NCI-H1048 (cell line): ENCODE measurements around the gene FSHR.

Experiments
- DNase-seq: peaks from one replicate; lab custom pipeline; 2025; lab: John Stamatoyannopoulos, UW

FSHR gene

DNA sequence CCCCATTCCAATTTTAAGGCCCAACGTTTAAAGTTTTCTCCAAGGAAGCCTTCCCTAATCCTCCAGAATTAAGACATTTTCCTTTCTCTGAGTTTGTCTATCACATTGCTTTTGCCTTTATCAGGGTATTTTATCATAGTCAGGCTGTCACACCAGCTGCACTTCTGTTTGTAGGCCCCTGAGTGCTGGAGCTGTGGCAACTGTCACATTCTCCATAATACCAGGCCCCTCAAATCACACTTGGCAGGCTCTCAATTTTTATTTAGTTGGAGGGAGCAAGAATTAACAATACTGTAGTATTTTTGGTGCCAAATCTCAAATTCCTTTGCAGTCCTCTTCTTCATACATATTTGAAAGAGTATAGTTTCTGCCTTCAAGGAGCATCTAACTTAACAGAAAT, 122.2 kb downstream of the FSHR start:
- DNase-seq: no peak

DNA sequence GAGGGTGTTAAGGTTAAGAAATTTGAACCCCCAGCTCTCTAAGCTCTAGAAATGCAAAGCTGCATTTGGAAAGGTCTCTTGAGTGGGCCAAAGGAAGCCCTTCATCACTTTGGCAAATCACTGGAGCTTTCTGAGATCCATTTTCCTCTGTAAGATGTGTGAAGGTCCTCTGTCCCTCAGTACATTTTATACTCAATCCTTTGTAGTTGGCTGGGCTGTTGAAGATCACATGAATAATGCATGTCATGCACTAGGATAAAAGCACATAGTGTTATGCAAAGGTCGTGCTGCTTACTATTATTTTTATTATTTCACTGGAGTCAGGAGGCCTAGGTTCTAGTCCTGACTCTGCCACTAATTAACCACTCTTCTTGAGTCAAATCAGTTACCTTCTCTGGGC, 124.9 kb downstream of the FSHR start:
- no peak for DNase-seq

DNA sequence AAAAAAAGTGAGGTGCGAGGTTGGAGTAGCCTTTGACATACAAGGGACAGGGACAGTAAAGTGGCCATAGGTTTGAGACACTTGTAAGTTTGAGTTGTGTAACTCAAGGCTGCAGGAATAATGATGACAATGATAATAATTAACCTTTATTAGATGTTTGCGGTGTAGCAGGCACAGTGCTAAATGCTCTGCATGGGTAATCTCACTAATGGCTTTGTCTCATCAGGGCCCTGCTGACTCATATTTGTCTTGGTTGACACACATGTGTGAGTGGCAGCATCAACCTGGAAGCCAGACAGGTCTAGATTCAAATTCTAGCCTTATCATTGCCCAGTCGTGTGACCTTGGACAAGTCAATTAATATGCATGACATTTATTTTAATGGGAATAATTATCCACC, 126.2 kb downstream of the FSHR start:
- no peak for DNase-seq

DNA sequence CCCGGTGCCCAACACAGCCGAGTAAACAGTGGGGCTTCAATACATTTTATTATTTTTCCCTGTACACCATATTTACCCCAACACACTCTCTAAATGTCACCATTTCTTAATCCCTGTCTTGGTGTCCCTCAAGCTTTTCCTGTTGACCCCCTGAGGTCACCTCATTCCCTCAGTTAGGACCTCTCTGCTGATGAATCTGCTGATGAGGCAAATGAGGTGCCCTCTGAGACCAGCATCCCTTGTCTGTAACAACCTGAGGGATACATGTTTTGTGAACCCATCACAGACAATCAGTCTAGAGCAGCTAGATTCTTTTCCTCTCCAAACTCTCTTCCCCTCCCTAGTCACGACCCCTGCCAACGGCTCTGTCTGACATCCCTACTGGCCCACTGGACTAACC, 127.6 kb downstream of the FSHR start:
- no peak for DNase-seq

DNA sequence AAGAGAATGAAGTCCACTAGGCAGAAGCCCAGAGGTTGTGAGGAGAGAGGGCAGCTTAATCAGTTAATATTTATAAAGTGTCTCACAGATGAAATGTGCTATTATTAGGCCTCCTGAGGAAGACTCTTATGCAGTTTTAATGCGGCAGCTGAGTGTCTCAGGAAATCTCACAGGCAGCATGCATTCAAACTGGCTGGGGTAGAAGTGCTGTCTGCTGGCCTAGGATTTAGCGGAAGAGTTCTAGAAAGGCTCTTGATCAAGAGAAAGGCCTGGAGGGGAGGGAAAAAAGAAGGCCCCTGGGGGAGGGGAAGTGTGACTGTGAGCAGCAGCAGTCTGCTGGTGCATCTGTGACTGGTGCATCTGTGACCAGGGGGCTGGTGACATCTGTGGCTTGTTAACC, 133.0 kb downstream of the FSHR start:
- DNase-seq: no peak

DNA sequence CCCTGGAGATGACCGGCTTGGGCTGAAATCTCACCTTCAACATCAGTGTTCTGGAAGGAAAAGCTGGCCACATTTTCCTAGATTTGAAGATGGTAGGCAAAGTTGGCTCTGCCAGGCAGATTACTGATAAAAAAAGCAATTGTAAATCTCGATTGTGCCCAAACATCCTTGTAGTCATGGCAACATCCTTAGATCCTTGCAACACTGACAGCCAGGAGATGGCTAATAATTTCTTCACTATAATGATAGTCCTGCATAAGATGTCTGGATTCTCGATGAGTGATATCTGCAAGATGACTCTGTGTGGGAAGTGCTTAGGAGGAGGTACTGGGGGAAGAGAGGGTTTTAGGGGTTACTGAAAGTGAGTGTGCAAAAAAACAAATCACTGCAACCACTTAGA, 149.1 kb downstream of the FSHR start:
- no peak for DNase-seq

DNA sequence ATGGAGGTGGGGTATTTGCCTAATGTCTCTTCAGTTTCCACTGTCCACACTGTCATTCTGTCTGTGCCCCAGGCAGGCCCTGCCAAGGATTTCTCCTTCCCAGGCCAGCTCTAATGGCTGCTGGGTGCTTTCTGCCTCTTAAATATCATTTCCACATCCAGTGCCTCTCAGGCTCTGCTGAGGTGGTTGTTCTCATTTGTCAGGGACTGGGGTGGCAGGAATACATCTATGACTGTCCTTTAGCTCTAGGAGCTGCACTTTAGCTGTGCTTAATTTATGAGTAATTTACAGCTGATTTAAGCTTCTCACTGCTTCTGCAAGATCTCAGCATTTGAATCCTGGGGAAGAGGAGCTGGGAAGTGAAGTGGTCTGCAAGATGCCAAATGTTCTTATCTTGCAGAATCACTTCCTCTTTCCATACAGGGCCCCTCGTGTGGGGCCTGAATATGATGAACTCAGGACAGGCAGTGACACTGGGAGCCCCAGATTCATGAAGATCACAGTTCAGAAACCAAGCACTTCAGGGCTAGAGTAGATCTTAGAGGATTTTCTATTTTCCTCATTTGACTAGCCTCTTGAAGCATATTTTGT, 150.2 kb downstream of the FSHR start:
- DNase-seq: no peak

DNA sequence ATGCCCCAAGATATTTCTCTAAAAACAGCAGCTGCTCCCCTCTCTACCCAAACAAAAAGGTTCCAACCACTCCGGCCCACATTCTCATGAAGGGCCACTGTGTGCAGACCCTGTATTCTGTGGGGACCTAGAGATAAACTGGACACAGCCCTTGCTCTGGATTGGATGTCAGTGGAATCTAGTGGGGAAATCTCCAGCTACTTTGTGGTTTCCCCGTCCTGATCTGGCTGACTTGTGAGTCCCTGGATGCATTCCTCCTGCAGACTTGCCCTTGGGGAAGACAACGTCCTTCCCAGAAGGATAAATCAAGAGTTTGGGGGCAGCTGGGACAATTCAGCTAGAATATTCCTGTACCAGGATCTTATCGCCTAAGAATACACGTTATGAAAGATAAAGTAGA, 151.1 kb downstream of the FSHR start:
- no peak for DNase-seq

DNA sequence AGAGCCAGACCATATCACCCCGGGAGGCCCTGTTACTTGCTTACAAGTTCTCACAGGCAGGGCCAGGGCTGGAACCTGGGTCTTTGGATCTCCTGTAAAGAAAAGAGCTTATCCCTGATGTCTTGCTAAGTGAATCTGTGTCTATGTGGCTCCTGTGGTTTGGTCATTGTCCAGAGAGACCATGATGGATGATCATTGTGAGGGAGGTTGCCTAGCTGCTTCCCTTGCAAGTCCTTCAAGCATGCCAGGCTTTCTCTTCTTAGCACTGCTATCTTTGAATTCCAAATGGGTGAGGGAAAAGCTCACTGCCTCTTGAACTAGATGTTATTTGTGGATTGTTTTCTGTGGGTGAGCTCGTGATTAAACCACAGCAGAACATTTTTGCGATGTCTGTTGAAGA, 151.6 kb downstream of the FSHR start:
- no peak for DNase-seq

DNA sequence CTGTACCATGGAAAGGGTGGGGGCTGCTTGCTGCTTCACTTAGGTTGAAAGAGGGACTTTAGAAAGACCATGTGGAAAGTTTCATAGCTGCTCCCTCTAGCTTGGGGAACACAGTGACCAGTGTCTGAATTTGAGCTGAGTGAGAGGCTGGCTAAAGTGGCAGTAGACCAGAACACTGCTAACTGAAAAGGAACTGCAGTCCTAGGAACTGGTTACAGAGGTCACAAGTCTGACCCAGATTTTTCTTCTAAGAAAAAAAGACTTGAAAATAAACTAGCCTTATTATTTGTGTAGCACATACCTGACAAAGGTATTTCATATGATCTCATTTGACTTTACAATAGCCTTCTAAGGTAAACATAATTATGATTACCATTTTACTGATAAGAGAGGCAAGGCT, 153.6 kb downstream of the FSHR start:
- DNase-seq: no peak

DNA sequence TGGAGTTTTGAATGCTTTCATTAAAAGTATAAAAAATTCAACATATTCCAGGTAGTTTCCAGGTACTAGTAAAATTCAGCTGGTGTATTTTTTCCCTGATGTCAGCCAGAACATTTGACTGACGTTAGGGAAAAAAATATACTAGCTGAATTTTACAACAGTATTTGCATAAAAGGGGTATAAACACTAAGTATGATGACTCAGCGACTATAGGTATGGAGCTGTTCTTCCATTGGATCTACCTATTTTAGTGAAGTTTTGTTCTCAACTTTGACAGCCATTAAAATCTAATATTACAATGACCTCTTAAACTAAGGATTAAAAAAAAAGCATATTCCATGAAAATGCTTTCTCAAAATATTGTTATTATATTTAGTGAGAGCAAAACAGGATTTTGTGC, 155.9 kb downstream of the FSHR start:
- DNase-seq: no peak

DNA sequence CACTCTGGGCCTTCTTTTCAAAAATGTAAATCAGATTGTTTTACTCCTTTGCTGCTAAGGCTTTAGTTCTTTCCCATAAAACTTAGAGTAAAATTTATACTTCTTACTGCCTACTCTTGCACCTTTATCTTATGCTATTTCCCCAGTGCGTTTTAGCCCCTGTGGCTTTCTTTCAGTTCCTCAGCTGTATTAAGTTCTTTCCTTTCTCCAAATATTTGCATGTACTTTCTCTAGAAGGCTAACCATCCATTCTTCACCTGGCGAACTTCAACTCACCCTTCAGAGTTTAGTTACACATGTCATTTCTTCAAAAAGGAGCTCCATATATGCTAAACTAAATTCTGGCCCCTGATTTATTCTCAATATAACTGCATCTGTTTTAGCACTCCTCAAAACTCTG, 160.7 kb downstream of the FSHR start:
- DNase-seq: no peak

DNA sequence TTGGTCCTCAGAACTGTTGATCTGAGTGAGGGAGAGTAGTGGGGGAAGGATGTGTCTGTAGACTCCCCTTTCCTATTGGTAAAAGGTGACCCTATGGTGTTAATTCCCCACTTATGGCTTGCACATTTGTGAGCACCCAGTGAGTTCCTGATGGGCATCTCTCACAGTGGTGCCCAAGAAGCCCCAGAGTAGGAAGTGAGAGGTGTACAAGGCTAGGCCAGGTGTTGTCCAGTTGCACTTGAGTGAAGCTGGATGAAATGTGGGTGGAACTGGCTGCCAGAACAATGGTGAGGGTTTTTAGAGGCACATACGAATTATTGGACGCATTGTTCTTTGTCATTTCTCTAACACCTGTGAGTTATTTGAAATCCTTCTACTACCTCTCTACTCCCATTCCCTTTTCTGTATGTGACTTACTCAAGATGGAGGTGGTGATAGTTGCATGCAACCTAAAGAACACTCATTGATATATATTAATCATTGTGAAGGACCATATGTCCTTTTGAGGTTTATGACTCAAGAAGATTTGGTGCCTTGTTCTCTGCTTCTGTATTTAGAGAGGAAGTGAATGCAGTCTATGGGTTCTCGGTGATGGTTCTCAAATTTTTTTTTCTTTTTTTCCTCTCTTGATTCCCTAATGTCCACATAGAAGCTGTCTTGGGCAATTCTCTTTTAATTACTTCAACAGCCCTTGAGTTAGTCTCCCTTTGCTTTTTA, 162.7 kb downstream of the FSHR start:
- DNase-seq: no peak

DNA sequence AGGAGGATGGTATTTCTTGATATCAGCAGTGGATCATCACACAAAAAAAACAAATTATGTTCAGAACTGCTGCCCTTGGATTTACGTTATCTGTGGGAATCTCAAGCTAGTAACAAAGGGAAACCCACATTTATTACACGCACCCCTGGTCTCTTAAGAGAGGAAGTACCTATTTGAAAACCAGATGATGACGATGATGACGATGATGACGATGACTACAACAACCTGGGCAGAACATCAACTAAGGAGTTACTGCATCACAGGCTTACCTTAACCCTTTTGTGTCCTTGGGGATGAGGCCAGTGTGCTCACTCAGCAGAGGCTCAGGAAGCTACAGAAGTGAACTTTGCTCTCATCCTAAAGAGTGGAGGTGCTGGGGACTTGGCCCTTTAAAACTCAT, 169.4 kb downstream of the FSHR start:
- no peak for DNase-seq

DNA sequence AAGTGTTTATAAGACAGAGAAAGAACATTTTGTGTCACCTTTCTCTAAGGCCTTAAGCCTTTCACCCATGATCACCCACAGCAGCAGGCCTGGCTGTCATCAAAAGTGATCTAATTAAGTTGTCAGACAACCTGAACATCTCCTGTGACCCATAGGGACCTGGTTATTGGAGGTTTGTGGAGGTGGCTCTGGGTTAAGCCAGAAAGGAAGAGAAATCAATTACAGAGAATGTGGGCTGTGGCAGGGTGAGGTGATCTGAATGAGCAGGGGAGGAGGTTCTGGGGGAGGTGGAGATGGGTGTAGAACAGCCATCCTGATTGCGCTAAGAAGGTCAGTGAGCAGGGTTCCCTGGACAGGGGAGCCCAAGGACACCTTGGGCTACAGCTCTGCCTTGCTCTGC, 170.8 kb downstream of the FSHR start:
- DNase-seq: no peak

DNA sequence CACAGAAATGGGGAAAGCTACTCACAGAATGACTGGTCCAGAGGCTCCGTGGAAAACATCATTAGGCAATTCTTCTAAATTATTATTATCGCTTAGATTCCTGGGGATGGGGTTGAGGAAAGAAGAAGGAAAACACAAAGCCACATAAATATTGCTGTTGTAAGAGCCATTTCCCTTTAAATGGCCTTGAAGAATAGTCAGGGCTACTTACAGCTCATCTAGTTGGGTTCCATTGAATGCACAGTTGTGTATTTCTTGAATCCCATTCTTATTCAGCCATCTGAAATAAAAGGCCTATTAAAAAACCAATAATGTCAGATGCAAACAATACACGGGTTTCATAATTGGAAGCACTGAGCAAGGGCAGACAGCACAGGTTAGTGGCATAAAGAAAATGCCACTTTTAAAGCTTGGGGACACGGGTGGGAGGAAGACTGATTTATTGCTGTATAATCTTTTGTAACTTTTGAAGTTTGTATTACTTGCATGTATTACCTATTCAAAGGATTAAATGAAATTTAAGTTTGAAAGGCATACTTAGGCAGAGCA, 171.4 kb downstream of the FSHR start:
- DNase-seq: no peak

DNA sequence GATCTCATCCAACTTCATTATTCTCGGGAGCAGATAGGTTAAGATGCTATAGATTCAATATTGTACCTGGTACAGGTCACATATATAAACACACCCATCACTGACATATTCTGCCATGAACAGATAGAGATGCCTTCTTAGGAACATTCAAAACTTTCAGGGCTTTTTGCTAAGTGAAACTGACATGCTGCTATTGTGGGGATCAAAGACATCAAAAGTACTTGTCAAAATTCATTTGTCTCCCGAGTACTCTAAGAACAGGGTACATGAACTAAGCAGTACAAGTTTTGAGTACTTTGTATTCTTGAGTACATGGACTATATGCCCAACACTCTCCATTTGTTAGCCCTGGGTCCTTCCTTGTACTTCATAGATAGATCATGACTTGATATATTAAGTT, 173.5 kb downstream of the FSHR start:
- DNase-seq: no peak

DNA sequence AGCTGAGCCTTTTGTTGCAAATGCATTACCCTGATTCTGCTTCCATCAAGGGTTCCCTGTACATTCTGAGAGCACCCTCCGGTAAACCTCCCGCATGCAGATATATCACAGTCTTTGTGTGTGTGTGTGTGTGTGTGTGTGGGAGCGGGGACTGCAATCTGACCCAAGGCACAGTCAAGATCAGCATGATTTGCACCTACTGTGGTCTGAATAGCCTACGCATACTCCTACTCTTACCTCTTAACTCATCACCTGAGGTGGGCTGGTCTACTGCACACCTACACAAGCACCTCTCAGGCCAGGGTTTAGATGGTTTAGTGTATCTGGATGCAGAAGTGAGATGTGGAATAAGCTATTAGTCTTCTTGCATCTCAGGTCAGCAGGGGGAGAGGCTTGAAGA, 174.6 kb downstream of the FSHR start:
- DNase-seq: no peak

DNA sequence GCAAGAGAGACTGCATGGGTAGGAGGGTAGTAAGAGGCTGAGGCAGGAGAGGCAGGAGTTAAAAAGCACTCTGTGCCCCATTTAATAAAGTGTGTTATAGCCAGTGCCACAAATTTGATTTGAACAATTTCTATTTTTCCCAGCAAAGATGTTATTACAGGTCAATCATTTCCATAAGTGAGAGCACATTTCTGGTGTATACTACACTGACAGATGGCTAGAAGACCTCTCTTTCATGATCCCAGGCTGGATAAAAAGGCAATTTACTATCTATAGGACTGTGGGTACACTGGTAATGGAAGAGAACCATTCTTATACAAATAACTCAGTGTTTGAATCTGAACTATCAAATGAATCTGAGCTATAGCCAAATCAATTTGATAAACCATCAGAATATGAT, 176.2 kb downstream of the FSHR start:
- DNase-seq: no peak

DNA sequence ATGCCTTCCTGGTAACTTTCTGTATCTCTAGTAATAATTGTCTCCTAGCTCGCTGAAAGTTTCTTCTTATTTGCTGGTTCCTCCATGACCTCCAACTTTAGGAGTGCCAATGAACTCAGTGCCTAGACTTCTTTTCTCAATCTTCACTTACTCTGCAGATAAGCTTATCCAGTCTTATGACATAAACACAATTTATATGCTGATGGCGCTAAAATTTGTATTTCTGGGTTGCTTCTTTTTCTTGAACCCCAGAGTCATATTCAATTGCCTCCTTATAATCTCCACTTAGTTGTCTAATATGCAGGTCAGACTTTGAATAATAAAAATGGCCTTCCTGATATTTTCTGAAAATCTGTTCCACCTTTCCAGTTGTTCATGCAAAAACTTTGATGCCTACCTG, 182.5 kb downstream of the FSHR start:
- no peak for DNase-seq

DNA sequence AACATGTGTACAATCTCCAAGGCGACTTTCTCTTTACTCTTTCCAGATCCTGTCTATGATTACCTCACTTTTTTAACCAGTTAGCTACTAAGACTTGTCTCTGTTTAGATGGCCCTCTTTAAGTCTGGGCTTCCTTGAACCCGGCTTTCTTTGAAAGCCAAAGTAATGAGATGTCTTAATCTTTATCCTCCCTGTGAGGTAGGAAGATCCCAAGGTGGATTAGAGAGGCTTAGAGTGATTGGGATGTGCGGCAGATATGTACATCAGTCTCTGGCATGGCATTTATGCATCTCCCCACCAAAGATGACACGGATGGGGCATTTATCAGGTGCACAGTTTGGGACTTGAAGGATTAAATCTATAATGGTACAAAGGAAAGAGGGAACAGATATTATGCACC, 186.3 kb downstream of the FSHR start:
- no peak for DNase-seq

DNA sequence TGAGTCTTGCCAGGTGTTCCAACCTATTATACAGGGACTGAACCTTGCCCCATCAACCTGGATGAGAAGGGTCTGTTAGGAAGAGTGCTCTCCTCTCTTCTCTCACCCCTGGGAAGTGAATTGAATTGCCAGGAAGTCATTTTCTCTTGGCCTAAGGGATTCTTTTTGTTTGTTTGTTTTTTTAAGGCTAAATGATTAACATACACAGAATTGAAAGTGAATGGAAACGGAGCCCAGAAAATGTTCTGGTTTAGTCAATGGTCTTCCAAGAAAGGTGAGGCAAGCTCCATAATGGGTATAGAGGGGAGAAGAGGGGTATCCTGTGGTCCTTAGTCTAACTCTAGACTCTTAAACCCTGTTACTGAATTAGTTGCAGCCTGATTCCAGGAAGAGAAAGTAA, 189.1 kb downstream of the FSHR start:
- DNase-seq: no peak

DNA sequence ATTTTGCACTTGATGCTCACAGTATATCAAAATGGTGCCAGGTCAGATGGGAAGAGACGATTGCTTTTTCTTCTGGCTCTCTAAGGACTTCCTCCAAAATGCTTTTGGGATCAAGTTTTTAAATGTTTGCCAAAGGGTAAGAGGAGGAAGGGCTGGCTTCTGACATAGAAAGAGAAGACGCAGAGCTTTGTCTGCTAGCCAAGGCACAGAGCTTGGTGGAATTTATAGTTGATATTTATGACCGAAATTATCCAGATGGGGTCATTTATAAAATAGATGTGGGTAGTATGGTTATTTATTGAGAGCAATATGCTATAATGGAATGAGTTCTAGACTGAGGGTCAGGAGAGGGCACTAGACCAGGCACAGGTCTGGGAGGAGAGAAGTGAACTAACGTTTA, 193.3 kb downstream of the FSHR start:
- DNase-seq: no peak

DNA sequence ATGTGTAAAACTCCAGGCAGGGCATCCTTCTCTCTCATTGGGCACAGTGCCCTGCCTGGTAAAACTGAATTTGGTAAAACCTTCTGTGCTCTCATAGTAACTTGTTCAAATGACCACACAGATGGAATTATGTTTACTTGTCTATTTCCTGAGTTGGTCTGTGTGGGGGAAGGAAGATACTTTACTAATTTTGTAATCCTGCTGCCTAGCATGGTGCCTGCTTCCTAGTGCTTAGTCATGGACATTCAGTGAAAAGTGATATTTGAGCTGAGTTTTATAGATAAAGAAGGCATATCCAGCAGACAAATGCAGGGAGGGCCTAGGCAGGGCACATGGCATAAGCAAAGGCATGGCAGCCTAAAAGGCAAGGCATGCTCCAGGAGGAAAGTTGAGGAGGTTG, 199.4 kb downstream of the FSHR start:
- DNase-seq: no peak
